HG03521 (cell line): ENCODE results near the gene CRYBG3.

Source experiments
- ATAC-seq: cut with Tn5 transposase; IDR thresholded peaks from one replicate; pipeline ENCODE4 v1.9.1; 2021; ENCODE audit warnings: mild to moderate bottlenecking, moderate library complexity; ENCODE audit not compliant: unreplicated experiment

Gene CRYBG3

DNA sequence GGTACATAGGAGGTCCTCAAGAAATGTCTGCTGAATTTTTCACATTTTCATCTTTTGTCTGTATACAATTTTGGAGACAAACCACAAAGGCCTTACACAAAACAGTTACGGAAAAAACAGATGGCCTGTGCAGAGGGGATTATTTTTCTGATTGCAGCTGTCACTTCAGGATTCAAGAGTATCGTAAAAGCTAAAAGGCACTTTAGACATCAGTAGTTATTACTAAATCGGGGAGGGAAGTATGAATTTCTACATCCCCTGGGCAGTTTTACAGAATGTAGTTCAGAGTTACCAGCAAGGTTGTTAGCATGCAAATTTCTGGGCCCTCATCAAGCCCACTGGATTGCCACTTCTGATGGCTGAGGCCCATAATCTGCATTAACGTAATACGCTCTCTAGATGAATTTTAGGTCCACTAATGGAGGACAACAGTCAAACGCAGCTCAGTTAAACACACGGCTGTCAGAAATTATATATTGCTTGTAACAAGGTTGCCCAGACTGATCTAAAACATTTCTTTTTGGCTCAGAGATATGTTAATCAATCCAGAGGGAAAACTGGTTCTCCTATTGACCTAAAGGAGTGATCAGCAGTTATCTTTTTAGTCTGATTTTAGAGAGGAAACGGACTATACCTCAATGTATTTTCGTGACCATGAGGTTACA is 149.3 kb downstream of the CRYBG3 start:
- no peak for ATAC-seq

DNA sequence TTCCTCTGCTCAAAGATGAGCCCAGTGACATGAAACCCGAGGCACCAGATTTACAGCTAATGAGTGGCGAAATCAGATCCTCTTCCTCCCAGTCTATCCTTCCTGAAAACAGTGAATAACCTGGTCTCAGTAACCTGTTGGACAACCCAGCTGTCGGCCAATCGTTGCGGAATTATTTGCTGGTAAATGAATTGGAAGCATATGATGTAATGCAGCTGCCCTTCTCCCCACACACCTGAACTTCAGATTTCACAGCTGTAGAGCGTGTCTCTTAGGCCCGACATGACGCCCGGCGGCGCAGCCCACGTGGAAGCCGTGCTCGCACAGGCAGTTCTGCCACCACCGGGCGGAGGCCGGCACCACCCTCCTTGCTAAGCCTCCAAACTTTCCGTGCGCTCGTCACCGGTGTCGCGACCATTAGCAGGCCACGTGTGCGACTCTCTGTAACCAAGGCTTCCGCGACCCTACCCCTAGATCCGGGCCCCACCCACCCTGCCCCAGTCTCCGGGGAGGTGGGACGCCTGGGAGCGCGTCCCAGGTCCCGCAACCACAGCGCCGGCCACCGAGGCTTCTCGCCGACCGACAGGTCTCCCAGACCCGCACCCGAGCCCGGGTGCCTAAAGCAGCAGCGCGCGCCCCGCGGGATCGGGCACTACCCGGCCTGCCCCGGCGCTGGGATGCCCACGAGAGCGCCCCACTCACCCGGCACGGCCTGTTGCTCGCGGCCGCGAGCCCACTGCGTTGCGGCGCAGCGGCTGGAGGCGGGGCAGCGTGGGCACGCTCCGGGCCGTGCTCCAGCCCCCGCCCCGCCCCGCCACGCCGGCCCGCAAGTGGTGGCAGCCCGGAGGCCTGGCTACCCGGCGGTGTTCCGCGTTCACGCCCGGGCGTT is 150.1 kb downstream of the CRYBG3 start, which contains the start of gene RIOX2:
TSS of gene RIOX2 (minus strand) at position 753 of the 889 bp plus-strand sequence. CDS start 4,838 bp downstream, outside the sequence.
- peak; percentile 92 for ATAC-seq

- ATAC-seq, result no peak
Observed at GRCh38 chr3:97972976-97973375, 151.2 kb downstream of the CRYBG3 start.

- ATAC-seq, result no peak
Observed at GRCh38 chr3:97974996-97975395, 153.2 kb downstream of the CRYBG3 start.

- no peak for ATAC-seq
Observed at GRCh38 chr3:97975466-97975865, 153.7 kb downstream of the CRYBG3 start.

GRCh38 chr3:97979610-97980009 is 157.8 kb downstream of the CRYBG3 start:
- no peak for ATAC-seq

- ATAC-seq, result no peak
Observed at GRCh38 chr3:97981886-97982285, 160.1 kb downstream of the CRYBG3 start.

GRCh38 chr3:97983933-97984491 is 162.2 kb downstream of the CRYBG3 start:
- ATAC-seq, result no peak

DNA sequence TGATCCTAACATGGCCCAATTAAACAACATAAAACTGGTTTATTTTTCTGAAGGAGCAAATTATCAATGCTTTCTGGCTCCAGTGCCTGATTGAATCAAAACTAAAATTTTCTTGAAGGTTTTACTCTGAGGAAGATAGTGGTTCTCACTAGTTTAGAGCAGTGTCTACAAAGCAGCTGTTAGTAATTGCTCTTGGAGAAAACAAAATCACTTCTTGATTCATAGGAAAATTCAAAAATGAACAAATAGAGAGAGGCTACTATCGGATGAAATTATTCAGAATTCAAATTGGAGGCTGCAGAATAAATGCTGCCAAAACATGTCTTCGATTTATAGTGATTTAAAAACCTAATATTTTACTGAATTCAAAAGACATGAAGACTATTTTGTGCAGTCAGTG is 165.5 kb downstream of the CRYBG3 start:
- no peak for ATAC-seq

- ATAC-seq, result no peak
Observed at GRCh38 chr3:97988784-97989568, 167.2 kb downstream of the CRYBG3 start.

GRCh38 chr3:97990624-97991292 is 168.9 kb downstream of the CRYBG3 start:
- no peak for ATAC-seq

DNA sequence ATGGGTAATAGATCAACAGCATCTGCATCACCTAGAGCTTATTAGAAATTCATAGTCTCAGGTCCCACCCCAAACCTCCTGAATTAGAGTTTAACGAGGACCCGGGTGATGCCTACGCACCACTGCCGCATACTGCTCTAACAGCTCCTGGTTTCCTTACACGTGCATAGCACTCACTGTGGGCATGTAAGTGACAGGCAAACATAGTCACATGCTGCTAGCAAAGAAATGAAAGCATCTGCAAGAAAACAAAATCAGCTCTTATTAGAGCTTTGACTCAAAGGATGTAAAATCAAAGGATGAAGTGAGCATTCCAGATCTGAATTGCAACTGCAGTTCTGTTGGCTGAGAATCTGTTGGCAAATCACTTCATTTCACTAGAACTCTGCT is 169.5 kb downstream of the CRYBG3 start:
- ATAC-seq, result no peak

- ATAC-seq, result no peak
Observed at GRCh38 chr3:97992547-97993173, 170.8 kb downstream of the CRYBG3 start.

- ATAC-seq, result no peak
Observed at GRCh38 chr3:97993526-97993925, 171.7 kb downstream of the CRYBG3 start.

DNA sequence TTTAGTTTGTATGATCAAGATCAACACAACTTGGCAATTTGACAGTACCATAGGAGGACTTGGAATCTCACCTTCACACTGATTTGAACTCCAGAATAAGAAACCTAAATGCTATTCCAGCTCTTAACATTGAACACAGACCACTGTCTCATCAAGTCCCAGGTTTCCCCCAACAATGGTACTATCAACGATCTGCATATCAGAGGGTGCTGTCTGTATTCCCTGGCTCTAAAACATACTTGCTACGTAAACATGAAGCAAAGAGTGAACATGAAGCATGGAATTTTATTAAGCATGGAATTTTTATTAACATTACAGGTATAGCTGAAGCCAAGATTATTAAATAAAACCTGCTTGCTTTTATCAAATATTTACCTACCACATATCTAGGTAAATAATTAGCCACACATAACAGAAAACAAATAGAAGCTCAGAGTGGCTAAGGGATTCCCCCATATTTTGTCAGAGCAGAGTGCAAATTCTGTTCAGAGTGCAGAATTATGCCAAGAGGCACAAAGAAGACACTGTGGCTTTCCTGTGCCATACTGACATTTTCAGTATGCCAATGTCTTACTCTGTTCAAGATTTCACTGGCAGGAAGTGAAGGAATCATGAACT is 172.6 kb downstream of the CRYBG3 start:
- no peak for ATAC-seq
